NCI-H2171 treated with DMSO at 0.1 percent for 48 hours (cell line): Measurements from ENCODE around the gene TMBIM1.
"Not testable (repeated sequence)": the region's sequence is repeated elsewhere in the genome, so short reads cannot be mapped to it uniquely, and the experiment has no call there.

Experiments
- DNase-seq: peaks from one replicate; lab custom pipeline; 2025; lab: John Stamatoyannopoulos, UW

The TMBIM1 gene

DNA sequence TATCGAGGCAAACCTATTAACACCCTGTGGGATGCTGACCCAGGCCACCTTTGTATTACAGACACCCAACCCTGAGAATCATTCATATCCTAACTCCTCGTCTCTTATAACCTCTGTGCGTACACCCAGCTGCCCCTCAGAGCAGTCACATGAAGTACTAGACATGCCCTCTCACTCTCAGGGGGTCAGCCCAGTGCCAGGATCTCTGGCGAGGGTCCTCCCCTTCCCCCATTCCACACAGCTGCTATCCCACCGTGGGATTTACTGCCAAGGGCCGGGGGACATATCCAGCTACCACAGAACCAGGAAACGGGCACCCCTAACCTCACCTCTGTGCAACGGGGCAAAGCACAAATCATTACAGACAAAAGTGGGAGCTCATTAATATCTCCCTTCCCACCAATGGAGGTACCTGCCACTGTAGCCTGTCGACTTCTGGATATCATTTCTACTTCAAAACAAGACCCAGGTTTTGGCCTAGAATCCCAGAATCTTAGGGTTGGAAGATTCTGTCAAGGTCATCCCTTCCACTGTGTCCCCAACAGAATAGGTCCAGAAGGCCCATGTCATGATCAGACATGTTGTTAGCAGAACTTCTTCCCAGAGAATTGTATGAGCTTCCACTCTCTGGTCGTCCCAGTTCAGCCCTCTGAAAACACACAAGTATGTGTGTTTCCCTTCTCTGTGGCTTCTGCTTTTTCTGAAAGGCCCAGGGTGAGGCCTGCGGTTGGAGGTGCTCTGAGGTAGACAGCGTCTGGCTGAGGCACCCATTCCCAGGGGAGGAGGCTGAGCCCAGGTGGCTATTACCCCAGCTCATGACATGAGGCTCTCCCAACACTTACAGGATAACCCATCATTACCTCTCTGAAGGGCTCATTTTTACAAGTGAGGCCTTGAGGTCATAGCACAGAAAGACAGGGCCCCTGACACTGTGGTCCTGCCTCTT, 1.7 kb downstream of the TMBIM1 start:
- DNase-seq = no peak

DNA sequence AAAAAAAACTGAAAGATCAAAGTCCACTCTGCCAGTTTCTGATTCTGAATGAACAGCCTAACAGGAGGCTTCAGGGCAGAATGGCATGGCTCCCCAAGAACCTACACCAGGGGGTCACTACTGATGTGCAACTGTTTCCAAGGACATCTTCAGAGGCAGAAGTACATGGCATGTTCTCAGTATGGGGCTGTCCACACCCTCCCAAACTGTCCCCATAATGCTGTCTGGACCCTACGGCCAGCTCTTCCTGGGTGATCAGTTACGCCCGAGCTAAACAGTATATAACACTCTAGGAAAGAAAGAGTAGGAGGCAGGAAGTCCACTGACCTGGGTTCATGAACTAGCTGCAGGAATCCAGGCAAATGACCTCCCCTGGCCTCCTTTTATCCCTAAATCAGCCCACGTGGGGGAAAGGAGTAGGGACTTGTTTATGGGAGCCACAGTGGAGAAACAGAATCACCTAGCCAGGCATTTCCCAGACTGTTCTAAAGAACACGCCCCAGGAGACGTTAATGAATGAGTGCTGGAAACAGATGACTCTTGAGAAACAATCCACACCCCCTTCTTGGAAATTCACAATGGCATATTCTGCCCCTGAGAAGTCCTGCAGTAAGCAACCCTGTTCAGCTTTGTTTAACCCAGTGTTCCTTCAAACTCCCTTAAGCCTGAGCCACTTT, 2.5 kb downstream of the TMBIM1 start:
- no peak for DNase-seq

DNA sequence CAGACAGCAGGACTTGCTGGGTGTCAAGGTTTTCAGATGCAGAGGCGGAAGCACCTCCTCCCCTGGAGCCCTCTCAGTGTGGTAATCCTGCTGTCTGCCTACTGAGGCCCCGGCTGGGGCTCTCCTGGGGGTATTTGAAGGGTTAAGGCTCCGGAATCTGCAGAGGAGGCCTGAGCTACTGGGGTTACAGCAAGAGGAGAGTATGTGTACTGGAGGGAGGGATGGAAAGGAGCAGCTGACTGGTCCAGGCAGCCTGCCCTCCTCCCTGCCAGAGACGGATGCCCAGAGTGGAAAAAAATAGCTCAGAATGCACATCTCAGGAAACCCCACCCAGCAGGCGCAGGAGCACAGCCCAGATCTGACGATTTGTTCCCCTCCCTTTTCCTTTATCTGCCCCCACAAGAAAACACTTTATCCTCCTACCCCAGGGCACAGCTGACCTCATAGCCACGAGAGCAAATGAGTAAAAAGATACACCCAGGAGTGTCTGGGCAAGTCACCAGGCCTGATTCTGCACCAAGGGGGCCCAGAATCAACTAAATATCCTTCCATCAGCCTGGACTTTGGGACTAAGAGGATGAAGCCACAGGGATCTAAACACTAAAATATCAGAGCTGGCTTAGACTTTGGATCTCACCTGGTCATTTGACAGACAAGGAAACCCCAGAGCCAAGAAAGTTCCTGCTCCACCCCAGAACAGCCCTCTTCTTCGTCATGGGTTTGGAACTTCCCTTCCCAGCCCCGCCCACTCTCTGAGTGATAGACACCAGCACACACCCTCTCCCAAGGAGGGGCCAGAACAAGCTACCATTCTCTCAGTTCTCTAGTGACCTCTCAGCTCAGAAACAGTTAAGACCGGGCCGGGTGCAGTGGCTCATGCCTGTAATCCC, 5.5 kb downstream of the TMBIM1 start:
- DNase-seq = no peak

DNA sequence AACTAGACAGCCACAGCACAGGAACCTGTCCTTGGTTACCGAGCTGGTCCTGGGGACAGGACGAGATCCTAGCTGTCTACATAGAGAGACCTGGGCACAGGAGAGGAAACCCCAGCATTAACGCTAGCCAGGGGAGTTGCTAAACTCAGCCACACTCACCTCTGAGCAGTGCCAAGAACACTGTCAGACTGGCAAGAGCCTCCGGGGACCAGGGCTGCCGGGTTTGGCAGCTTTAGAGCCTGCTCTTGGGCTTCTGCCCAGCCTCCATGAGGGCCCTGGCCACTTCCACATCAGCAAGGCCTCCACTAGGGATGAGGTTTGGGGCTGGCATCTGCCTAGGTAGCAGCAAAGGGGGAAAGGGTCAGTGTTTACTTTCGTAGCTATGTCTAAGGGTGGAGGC, 6.7 kb downstream of the TMBIM1 start:
- peak; percentile 16 for DNase-seq

DNA sequence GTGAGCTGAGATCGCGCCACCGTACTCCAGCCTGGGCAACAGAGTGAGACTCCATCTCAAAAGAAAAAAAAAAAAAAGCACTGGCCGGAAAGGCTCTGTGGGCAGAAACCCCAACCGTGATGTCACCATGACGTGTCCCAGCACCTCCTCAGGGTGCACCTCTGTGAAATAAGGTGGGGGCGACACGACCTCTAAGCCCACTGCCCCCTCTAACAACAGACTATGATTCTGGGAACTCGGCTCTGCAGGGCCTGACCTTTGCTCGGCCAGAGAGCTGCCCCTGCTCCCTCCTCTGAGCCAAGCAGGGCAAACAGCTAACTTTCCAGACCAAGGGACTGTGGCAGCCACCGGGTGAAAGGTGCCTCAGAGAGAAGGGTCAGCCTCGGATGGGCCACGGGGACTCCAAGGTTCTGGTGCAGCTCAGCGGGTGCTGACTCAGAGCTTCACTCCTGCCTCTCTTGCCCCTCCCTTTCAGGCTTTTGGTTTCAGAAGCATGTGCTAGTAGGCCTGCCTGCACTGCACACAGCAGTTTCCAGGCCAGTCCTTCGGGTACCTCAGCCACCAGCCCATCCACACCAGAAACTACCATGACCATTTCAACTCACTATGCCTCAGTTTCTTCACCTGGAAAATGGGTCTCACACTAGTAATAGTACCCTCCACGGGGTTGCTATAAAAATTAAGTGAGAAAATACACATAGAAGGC, 8.0 kb downstream of the TMBIM1 start:
- no peak for DNase-seq

DNA sequence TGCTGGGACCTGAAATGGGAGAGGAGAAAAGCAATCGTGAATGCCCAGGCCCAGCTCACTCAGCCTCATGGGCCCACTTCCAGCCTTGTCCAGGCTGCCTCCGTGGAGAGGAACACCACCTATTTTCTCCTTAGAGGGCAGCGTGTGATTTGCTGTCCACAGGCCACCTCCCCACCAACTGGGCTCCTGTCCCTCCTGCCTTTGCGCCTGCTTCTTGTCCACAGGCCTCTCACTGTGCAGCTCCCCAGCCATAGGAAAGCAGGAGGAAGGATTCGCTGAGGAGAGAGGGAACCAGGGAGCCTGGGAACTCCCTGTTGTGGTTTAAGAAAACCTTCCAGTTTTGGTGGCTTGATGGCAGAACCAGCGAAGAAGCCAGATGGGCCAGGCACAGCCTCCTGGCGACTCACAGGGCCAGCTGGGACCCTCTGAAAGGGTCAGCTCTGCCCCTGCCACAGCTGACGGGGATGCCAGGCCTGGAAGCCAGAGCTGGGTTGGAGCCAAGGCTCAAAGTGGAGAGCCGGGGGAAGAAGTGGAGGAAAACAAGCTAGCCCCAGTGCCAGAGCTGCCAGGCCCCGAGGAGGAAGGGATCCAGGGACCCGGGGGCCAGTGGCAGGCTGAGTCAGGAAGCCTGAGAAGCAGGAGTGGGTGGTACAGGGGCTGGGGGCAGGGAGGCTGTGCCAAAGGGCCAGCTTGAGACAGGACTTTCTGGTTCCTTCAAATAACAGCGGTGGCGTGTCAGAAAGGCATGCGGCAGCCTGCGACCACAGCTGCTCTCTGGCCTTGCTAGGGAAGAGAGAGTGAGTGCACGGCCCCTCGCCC, 9.9 kb downstream of the TMBIM1 start:
- peak; percentile 36 for DNase-seq

DNA sequence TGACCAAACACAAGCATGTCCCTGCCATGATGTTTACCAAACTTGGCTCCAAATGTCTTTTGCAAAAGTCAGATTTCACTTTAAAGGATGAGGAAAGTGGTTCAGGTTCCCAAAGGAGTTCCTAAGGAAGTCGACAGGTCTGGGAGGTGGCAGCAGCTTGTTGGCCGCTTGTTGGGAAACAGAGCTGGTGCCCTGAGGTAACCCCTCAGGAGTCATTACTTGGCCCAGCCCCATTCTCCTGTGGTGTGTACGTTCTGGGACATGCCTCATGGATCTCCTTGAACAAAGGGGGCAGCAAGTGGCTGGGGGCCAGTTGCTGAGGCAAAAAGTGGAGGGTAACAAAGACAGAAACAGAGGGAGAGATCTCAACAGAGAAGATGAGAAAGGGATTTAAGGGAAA, 10.9 kb downstream of the TMBIM1 start:
- DNase-seq = no peak

DNA sequence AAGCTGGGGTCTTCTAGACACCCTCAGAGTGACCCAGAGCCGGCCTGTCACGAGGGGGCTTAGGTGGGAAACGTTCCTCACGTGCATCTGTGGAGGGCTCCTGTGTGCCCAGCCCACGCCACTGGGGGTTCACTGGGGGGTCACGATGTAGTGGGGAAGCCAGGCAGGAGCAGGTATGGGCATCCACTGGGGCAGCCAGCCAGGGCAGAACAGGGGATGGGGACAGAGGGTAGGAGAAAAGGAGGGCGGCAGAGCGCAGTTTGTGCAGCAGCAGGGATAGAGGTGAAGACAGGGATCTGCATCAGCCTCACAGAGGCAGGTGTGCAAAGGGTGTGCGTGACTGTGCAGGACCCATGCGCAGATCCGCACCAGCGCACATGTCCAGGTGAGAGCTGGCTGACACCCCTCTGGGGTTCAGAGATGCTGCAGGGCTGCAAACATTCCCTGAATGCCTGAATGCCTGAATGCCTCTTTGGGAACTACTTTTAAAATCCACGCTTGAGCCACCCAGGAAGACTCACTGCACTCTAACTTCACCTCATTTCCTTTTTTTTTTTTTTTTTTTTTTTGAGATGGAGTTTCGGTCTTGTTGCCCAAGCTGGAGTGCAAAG, 11.9 kb downstream of the TMBIM1 start:
- no peak for DNase-seq

DNA sequence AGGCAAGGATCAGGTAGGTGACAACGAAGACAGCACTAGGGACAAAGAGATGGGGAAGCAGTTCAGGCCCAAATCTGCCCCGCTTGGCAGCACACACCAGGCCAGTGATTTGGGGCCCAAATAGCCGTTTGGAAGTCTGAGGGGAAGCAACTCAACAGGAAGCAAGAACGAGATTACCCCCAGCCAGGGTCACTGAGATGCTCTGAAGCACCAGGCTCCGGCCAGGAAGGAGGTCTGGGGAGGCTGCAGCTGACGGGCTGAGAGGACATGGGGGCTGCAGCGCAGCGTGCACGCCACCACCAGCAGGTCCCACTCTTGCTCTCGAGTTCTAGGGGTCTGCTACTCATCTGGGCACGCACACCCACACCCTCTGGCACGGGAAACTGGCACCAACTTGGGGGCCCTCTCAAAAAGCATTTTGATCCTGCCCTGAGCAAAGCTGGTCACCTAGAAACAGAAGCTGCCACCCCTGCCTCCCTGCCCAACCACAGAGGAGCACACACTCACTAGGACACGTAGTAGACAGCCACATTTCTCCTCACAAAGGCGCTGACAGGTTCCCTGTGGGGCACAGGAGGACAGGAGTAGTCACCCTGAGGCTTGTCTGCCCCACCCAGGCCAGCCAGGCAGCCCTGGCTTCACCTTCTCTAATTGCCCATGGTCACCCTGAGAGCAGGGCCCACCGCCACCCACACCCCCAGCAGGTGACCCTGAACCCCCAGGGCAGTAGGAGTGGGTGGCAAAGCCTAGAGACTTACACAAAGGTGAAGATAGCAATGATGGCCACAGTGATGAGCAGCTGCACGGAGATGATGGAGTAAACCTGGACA, 13.6 kb downstream of the TMBIM1 start:
- DNase-seq = no peak

DNA sequence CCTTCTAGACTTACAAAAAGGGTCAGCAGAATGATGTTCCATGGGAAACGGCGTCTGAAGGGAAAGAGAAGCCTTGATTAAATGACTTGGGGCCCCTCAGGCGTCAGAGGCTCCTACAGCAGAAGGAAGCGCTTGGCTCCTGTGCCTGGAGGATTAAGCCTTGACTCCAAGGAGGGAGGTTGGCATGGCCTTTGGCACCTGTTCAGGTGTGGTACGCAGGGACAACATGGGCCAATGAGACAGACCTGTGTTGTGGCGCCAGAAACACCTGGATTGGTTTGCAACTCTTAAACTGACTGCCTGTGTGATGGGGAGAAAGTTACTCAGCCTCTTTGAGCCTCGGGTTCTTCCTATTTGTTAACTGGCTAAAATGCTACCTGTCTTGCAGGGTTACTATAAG, 14.4 kb downstream of the TMBIM1 start:
- no peak for DNase-seq

DNA sequence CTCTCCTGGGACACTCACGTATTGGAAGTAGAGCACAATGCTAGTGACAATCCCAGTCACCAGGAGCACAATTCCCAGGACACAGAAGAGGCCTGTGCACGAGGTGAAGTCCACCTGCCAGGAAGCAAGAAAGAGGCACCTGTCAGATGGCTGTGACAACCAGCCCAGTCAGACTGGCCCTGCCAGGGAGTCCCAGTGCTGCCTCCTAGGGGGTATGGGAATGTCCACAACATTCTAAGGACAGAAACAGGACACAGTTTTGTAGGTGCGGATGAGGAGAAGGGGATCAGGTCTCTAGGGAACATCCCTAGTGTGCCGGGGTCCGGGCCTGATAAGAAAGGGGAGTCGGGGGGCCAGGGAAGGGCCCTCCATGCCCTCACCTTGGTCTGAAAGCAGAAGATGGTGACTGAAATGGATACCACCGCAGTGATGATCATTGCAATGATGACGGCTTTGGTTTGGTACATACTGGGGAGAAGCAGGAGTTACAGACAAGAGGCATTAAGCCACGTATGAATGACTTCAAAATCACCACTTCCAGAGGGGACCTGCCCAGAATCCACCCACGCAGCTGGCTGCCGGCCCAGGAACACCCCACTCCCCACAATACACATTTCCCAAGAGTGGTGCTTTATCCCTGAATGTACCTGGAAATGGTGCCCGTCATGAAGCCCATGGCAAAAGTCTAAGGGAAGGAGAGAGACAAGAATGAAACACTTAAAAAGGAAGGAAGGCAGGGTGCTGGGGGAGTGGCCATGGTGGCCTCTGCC, 15.1 kb downstream of the TMBIM1 start:
- DNase-seq = no peak

DNA sequence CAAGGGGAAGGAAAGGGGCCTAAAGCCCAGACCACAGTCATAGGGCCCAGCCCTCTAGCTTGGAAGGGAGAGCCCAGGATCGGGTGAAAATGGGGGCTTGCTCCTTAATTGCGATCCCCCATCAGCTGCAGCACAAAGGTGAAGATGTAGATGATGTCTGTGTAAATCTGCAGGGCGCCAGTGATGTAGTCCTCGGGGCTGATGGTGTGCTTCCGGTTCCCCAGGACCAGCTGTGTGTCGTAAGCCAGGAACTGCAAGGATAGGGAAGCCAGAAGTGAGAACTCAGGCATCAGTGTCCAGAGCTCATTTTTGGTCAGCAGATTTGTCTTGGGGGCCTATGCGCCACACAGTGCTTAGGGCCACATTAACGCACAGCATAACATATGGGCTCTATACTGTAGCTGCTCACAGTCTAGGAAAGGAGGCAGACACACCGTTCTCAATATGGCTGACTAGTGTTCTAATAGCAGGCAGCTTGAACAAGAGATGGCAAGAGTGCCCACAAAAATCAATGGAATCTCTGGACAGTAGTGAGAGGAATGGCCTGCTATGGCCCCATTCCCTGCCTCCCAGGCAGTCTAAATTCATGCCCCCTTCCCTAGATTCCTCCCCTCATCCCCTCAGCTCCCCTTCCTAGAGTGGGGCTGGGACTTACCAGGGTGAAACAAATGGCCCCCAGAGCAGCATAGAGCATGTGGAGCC, 16.8 kb downstream of the TMBIM1 start:
- no peak for DNase-seq

DNA sequence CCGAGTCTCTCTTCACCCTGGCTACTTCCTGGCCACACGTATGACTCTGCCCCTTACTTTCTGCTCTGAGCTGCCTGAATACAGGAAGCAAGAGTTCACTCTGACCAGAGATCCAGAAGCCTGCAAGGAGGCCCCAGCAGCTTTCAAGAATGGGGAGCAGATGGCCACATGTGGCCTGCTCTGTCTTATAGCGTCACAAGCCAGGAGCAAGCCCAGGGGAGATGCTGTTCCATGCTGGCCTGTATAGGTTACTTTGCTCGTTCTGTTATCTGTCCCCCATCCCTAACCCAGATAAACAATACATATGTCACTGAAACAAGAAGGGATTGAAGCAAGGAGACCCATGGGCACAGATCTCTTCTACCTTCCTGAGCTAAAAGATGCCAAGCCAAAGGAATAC, 17.7 kb downstream of the TMBIM1 start:
- DNase-seq = no peak

DNA sequence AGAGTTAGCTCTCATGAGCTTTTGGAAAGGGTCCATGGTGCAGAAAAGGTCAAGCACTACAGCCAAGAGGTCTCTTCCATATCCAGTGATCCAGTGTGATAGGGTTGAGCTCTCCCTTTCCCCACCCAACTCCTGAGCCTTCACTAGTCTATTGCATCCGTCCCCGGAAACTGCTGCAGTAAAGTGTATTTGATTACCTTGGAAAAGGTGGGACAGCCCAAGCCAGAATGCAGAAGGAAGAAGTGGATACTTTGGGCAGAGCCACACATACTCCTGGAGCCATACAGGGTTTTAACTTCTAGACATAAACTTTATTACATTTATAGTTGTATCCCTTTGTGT, 18.4 kb downstream of the TMBIM1 start:
- DNase-seq = no peak

DNA sequence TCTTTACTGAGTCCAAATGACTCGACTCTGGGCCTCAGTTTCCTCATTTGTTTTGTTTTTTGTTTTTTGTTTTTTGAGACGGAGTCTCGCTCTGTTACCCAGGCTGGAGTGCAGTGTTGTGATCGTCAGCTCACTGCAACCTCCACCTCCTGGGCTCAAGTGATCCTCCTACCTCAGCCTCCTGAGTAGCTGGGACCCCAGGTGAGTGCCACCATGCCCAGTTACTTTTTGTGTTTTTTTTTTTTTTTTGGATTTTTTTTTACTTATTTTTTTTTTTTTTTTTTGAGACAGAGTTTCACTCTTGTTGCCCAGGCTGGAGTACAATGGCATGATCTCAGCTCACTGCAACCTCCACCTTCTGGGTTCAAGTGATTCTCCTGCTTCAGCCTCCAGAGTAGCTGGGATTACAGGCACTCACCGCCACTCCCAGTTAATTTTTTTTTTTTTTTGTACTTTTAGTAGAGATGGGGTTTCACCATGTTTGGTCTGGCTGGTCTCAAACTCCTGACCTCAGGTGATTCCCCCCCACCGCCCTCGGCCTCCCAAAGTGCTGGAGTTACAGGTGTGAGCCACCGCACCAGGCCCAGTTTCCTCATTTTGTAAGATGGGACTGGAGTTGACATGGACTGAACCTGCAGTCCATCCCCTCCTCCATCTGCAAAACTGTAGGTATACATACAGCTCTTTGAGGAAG, 18.9 kb downstream of the TMBIM1 start:
- DNase-seq = not testable (repeated sequence)

DNA sequence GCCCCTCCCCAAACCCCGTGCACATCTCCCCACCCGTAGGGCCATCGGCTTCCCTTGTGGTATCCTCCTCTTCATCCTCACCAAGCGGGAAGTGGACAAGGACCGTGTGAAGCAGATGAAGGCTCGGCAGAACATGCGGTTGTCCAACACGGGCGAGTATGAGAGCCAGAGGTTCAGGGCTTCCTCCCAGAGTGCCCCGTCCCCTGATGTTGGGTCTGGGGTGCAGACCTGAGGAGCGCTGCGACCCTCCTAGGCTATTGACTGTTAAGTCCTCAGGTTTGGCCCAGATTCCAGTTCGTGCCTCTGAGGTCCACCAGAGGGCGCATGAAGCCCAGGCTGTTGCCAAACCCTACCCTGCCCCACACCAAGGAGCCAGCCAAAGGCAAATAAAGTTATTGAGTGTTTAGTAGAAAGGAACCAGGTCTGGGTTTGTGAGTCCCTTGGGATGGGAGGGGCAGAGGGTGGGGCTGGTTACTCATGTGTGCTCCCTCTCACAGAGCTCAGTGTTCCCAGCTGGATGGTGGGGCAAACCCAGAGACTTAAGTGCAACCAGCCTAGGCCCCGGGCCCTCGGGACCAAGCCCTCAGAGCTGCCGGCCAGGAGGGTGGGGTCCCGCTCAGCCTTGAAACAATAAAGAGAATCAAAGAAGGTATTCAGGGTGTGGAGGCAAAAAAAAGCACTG, 19.6 kb downstream of the TMBIM1 start:
- peak; percentile 80 for DNase-seq
